MM.1S (cell line): Measurements from ENCODE around the gene GTF2B.
A peak's percentile ranks its signal among the peaks of the same experiment; 100 is the strongest.

Experiments
- DNase-seq: peaks from one replicate; pipeline ENCODE4 v3.0.0-alpha.2; 2015
- H2AFZ ChIP-seq: fragments of 300-600 bp; sonication (generic); 2 replicates; pipeline ENCODE4 v1.6.0; 2016; ENCODE audit warnings: antibody characterized with exemption, low read length
- H3F3A ChIP-seq: fragments of 300-600 bp; sonication (generic); 2 replicates; pipeline ENCODE4 v1.6.1; 2016; ENCODE audit warnings: mild to moderate bottlenecking, antibody characterized with exemption, low read length, moderate library complexity, mixed read lengths; ENCODE audit not compliant: insufficient read depth
- H3K27ac ChIP-seq: fragments of 300-600 bp; sonication (generic); 2 replicates; pipeline ENCODE4 v1.5.1; 2016; ENCODE audit warnings: mild to moderate bottlenecking, low read length
- H3K27me3 ChIP-seq: fragments of 300-600 bp; sonication (generic); replicated peaks from 2 replicates; pipeline ENCODE4 v1.6.0; 2016; ENCODE audit warnings: low read length; ENCODE audit not compliant: insufficient read depth
- H3K36me3 ChIP-seq: fragments of 300-600 bp; sonication (generic); replicated peaks from 2 replicates; pipeline ENCODE4 v1.6.1; 2016; ENCODE audit warnings: mild to moderate bottlenecking, low read length, mixed read lengths; ENCODE audit not compliant: insufficient read depth
- H3K4me1 ChIP-seq: fragments of 300-600 bp; sonication (generic); 2 replicates; pipeline ENCODE4 v1.6.1; 2016; ENCODE audit warnings: low read length, mixed read lengths
- H3K4me2 ChIP-seq: fragments of 300-600 bp; sonication (generic); 2 replicates; pipeline ENCODE4 v1.6.0; 2016; ENCODE audit warnings: low read depth, low read length
- H3K4me3 ChIP-seq: fragments of 300-600 bp; sonication (generic); 2 replicates; pipeline ENCODE4 v1.5.1; 2016; ENCODE audit warnings: low read length, mixed read lengths
- H3K79me2 ChIP-seq: fragments of 300-600 bp; sonication (generic); 2 replicates; pipeline ENCODE4 v1.6.1; 2016; ENCODE audit warnings: mixed run types, low read length, mixed read lengths
- H3K9ac ChIP-seq: fragments of 300-600 bp; sonication (generic); 2 replicates; pipeline ENCODE4 v1.6.1; 2016; ENCODE audit warnings: low read length, mixed read lengths
- H3K9me2 ChIP-seq: fragments of 300-600 bp; sonication (generic); replicated peaks from 2 replicates; pipeline ENCODE4 v1.6.1; 2016; ENCODE audit warnings: mild to moderate bottlenecking, low read length, mixed read lengths; ENCODE audit not compliant: insufficient read depth
- H3K9me3 ChIP-seq: fragments of 300-600 bp; sonication (generic); replicated peaks from 2 replicates; pipeline ENCODE4 v1.6.1; 2016; ENCODE audit warnings: mild to moderate bottlenecking, low read length, mixed read lengths; ENCODE audit not compliant: insufficient read depth
- H4K20me1 ChIP-seq: fragments of 300-600 bp; sonication (generic); 2 replicates; pipeline ENCODE4 v1.6.1; 2016; ENCODE audit warnings: mild to moderate bottlenecking, low read length, moderate library complexity, mixed read lengths; ENCODE audit not compliant: insufficient read depth
- EZH2 ChIP-seq: fragments of 300-600 bp; sonication (generic); optimal IDR thresholded peaks from 2 replicates; pipeline ENCODE3; 2017; ENCODE audit warnings: low read depth, mild to moderate bottlenecking, antibody characterized with exemption, low read length, mixed read lengths
- EZH2phosphoT487 ChIP-seq: fragments of 300-600 bp; sonication (generic); IDR thresholded peaks from 2 replicates; pipeline ENCODE4 v1.6.1; 2018; ENCODE audit warnings: antibody characterized with exemption, low read length
- TF ChIP-seq, protein P1 (sequence below): fragments of 300-600 bp; sonication (generic); IDR thresholded peaks from 2 replicates; pipeline ENCODE4 v1.5.1; 2016; ENCODE audit warnings: antibody characterized with exemption, low read length, mixed read lengths

Gene GTF2B

DNA sequence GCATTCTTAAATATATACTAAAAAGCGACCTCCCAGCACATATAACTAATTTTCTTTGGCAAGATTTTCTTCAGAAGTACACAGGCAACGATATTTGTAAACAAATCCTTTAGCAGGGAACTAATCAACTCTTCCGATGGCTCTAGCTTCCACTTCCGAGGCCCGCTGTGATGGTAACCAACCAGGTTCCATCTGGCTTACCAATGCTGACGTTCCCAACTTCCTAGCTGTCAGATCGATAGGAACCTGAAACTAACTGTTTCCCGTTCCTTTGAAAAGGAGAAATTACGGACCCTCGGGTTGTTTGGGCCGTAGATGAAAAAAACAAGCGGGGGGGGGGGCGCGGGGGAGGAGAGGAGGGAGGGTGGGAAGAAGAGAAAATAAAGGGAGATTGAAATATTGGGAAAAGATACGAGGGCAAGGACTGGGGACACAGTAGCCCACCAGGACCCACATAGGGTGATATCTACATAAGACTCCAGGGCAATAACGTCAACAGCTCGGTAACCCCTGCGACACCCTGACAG, 513 bp downstream of the GTF2B start:
- H3K4me2 ChIP-seq = peak overlapping the region; percentile 80
- H3F3A ChIP-seq = no peaks in the 10 kb centered on the region
- H2AFZ ChIP-seq = peak overlapping the region; percentile 75
- TF ChIP-seq, protein P1, sequence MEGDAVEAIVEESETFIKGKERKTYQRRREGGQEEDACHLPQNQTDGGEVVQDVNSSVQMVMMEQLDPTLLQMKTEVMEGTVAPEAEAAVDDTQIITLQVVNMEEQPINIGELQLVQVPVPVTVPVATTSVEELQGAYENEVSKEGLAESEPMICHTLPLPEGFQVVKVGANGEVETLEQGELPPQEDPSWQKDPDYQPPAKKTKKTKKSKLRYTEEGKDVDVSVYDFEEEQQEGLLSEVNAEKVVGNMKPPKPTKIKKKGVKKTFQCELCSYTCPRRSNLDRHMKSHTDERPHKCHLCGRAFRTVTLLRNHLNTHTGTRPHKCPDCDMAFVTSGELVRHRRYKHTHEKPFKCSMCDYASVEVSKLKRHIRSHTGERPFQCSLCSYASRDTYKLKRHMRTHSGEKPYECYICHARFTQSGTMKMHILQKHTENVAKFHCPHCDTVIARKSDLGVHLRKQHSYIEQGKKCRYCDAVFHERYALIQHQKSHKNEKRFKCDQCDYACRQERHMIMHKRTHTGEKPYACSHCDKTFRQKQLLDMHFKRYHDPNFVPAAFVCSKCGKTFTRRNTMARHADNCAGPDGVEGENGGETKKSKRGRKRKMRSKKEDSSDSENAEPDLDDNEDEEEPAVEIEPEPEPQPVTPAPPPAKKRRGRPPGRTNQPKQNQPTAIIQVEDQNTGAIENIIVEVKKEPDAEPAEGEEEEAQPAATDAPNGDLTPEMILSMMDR = no peak
- TF ChIP-seq EZH2phosphoT487 = no peak
- no peak for TF ChIP-seq EZH2
- H4K20me1 ChIP-seq = peaks cover 9% of the 10 kb centered on the region; the same call in 1 of the 2 replicates
- peak overlapping the region; percentile 91 for H3K4me3 ChIP-seq
- peaks cover 7% of the 10 kb centered on the region; the same call in 1 of the 2 replicates for H3K36me3 ChIP-seq
- H3K79me2 ChIP-seq = peaks cover 51% of the 10 kb centered on the region
- peaks cover 22% of the 10 kb centered on the region for H3K4me1 ChIP-seq
- DNase-seq = peak; percentile 14
- 0 out of 2 replicates have a peak, but pooled peaks cover 3% of the 10 kb centered on the region for H3K9me3 ChIP-seq
- no peaks in the 10 kb centered on the region for H3K27me3 ChIP-seq
- H3K9me2 ChIP-seq = no peaks in the 10 kb centered on the region
- H3K27ac ChIP-seq = peak overlapping the region; percentile 87
- H3K9ac ChIP-seq = peak overlapping the region; percentile 89

DNA sequence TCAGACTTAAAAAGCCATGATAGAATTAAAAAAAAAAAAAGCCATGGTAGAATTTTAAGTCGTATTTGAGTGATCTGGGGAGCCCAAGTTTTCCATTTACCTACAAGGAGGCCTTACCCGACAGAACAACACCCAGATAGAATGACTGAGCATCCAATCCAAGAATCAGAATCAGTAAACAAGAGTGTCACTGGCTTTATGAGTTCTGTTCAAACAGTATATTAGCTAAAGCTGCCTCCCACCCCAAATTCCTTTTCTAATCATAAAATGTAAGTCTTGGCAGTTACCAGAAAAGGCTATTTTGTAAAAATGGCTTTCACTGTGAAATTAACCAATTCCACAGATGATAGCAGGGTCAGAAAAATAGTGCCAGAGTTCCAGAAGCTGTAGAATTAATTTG, 1.2 kb downstream of the GTF2B start:
- Histone ChIP-seq H3K4me1 (peaks cover 22% of the 10 kb centered on the region), H3K4me3 (peak overlapping the region; percentile 91), H3K9me3 (0 out of 2 replicates have a peak, but pooled peaks cover 3% of the 10 kb centered on the region), H3K79me2 (peaks cover 53% of the 10 kb centered on the region), H2AFZ (no peak overlapping the region), H3K27me3 (no peaks in the 10 kb centered on the region), H4K20me1 (peaks cover 9% of the 10 kb centered on the region; the same call in 1 of the 2 replicates), H3K9me2 (no peaks in the 10 kb centered on the region), H3K27ac (no peak overlapping the region), H3K36me3 (peaks cover 9% of the 10 kb centered on the region; the same call in 1 of the 2 replicates), H3K9ac (peak overlapping the region; percentile 89), H3F3A (no peaks in the 10 kb centered on the region), H3K4me2 (peak overlapping the region; percentile 80)
- no peak for TF ChIP-seq EZH2
- no peak for DNase-seq

DNA sequence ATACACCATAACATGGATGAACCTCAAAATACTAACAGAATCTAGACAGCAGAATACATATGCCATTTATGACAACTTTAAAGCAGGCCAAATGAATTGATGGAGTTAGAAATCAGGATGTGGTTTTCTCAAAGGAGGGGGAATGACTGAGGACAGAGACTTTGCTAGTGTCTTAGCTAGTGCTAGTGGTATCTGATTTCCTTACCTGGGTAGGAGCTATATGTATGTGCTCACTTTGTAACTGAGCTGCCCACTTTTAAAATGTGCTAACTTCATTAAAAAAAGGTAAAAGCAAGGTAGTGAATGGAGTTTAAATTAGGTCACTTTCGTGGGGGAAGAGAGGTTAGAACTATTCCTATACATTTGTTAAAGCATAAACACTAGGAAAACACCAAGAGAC, 2.6 kb downstream of the GTF2B start:
- Histone ChIP-seq H3K27ac (no peak overlapping the region), H3K4me1 (peaks cover 22% of the 10 kb centered on the region), H3K4me2 (0 out of 2 replicates have a peak overlapping the region, but pooled peaks have one; percentile 22), H3K36me3 (peaks cover 13% of the 10 kb centered on the region; the same call in 1 of the 2 replicates), H3K9me3 (0 out of 2 replicates have a peak, but pooled peaks cover 3% of the 10 kb centered on the region), H2AFZ (no peak overlapping the region), H3K4me3 (no peak overlapping the region), H3K79me2 (peaks cover 65% of the 10 kb centered on the region), H3K9me2 (no peaks in the 10 kb centered on the region), H3F3A (no peaks in the 10 kb centered on the region), H3K9ac (no peak overlapping the region), H3K27me3 (no peaks in the 10 kb centered on the region), H4K20me1 (peaks cover 9% of the 10 kb centered on the region; the same call in 1 of the 2 replicates)
- no peak for DNase-seq
- TF ChIP-seq EZH2 (no peak), EZH2phosphoT487 (no peak)
- TF ChIP-seq, protein P1 = no peak

DNA sequence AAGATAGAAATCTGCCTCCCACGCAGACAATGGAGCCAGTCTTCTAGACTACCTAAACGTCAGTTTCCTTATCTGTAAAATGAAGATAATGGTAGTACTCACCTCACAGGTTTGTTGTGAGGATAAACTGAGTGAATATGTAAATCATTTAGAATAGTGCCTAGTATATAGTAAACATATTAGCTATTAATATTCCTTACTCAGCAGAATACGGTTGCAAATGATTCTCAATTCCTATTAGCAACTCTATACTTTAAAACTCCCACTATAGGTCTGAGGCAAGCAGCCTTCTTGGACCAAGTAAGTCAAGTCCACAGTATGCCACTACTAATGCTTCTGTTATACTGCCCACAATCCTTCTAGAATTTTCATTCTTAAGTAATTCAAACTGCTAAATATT, 5.4 kb downstream of the GTF2B start:
- Histone ChIP-seq H3F3A (no peaks in the 10 kb centered on the region), H3K4me3 (no peak overlapping the region), H3K9ac (no peak overlapping the region), H2AFZ (no peak overlapping the region), H3K79me2 (peaks cover 87% of the 10 kb centered on the region), H3K27me3 (no peaks in the 10 kb centered on the region), H3K4me1 (peaks cover 18% of the 10 kb centered on the region), H3K9me2 (no peaks in the 10 kb centered on the region), H3K36me3 (peaks cover 13% of the 10 kb centered on the region; the same call in 1 of the 2 replicates), H3K4me2 (no peak overlapping the region), H4K20me1 (peaks cover 13% of the 10 kb centered on the region; the same call in 1 of the 2 replicates), H3K27ac (no peak overlapping the region), H3K9me3 (no peaks in the 10 kb centered on the region)
- no peak for DNase-seq
- TF ChIP-seq EZH2phosphoT487 (no peak), EZH2 (no peak)
- TF ChIP-seq, protein P1 = no peak
